ENCODE measurements around the gene PAWR. TPM values are rescaled to one million over a fixed set of nuclear protein-coding genes. Genes with fewer than 3 reads are reported as not detected.

Gene PAWR
- polyA plus RNA-seq, 2 of the 4 experiments (the other 2 are of a cell fraction), result 40.8 to 55.2 TPM

- no peak overlapping the region for H3K27ac ChIP-seq
- no peak overlapping the region for H3K4me3 ChIP-seq
- H3K9me3 ChIP-seq, result no peaks in the 10 kb centered on the region
- no peak for TF ChIP-seq FOXS1 (CRISPR knock-in tag; IDR thresholded peaks at IDR 0.05)
- TF ChIP-seq FOSL2 (IDR thresholded peaks at IDR 0.05), result no peak
- TF ChIP-seq FOSL2 (CRISPR knock-in tag; IDR thresholded peaks at IDR 0.05), result peak; percentile 60
- DNase-seq (ENCODE audit: low read depth in 1 of 2, low spot score in 1 of 2), result no peak
- no peak for ATAC-seq
- POLR2A ChIA-PET, result no interaction called here
- 68% methylated on average over 1 of the region's 1 CpG for WGBS (ENCODE audit: missing lambda C conversion rate)
- H3K4me1 ChIP-seq, result peaks cover 12% of the 10 kb centered on the region; the same call in 2 of the 3 replicates
- no peak overlapping the region for H3K4me2 ChIP-seq
- CTCF ChIA-PET, result interaction anchor here (1.5 kb wide), 1 partner anchor 44 kb away, joined by 3 read pairs; no protein-coding TSS in a partner anchor
- FAIRE-seq, result peak; percentile 59
These were observed 98.8 kb downstream of the PAWR start for GRCh38 chr12:79591988-79592387.

GRCh38 chr12:79590751-79591150, 100.0 kb downstream of the PAWR start:
- DNase-seq (ENCODE audit: low read depth in 1 of 2, low spot score in 1 of 2) (no peak), FAIRE-seq (no peak), ATAC-seq (no peak)
- peaks cover 12% of the 10 kb centered on the region; the same call in 2 of the 3 replicates for H3K4me1 ChIP-seq
- no peak overlapping the region for H3K27ac ChIP-seq
- CTCF ChIA-PET, result no interaction called here
- 88% methylated on average over 2 of the region's 2 CpGs for whole genome bisulfite sequencing (ENCODE audit: missing lambda C conversion rate)
- TF ChIP-seq HOXB13 (CRISPR knock-in tag; IDR thresholded peaks at IDR 0.05; ENCODE audit: low read depth) (no peak), RAD21 (conservative IDR thresholded peaks at IDR 0.05 in 1 of 2, IDR thresholded peaks at IDR 0.05 in 1 of 2) (no peak), USF2 (IDR thresholded peaks at IDR 0.05) (no peak), HMGXB4 (CRISPR knock-in tag; IDR thresholded peaks at IDR 0.05; ENCODE audit: borderline replicate concordance) (no peak), MAX (IDR thresholded peaks at IDR 0.05) (no peak)
- POLR2A ChIA-PET, result no interaction called here
- no peak overlapping the region for H3K4me2 ChIP-seq
- no peak overlapping the region for H3K4me3 ChIP-seq
- H3K9me3 ChIP-seq, result no peaks in the 10 kb centered on the region

- ChIA-PET CTCF (interaction anchor here (1.0 kb wide), 1 partner anchor 29 kb away, joined by 3 read pairs; no protein-coding TSS in a partner anchor), POLR2A (no interaction called here)
- FAIRE-seq, result no peak
- Histone ChIP-seq H3K4me2 (no peak overlapping the region), H3K4me1 (peaks cover 9% of the 10 kb centered on the region; the same call in 2 of the 3 replicates), H3K4me3 (no peak overlapping the region), H3K9me3 (no peaks in the 10 kb centered on the region), H3K27ac (no peak overlapping the region)
- DNase-seq (ENCODE audit: low read depth in 1 of 2, low spot score in 1 of 2), result no peak
- 89% methylated on average over 1 of the region's 1 CpG for WGBS (ENCODE audit: missing lambda C conversion rate)
- ATAC-seq, result no peak
- TF ChIP-seq KDM1A (IDR thresholded peaks at IDR 0.05; ENCODE audit: low read depth) (no peak), RARB (CRISPR knock-in tag; IDR thresholded peaks at IDR 0.05) (no peak), RFX5 (IDR thresholded peaks at IDR 0.05) (no peak), CTCF (IDR thresholded peaks at IDR 0.05) (no peak), TP53 (CRISPR knock-in tag; IDR thresholded peaks at IDR 0.05) (no peak), GATA3 (IDR thresholded peaks at IDR 0.05; ENCODE audit: borderline replicate concordance) (no peak), HOXB13 (CRISPR knock-in tag; IDR thresholded peaks at IDR 0.05; ENCODE audit: low read depth) (no peak)
These were observed 103.4 kb downstream of the PAWR start for GRCh38 chr12:79587368-79587767.

- no peak overlapping the region for H3K4me3 ChIP-seq
- ATAC-seq (no peak), FAIRE-seq (peak; percentile 91), DNase-seq (ENCODE audit: low read depth in 1 of 2, low spot score in 1 of 2) (no peak)
- CTCF ChIA-PET, result no interaction called here
- 96% methylated on average over 1 of the region's 1 CpG for WGBS (ENCODE audit: missing lambda C conversion rate)
- H3K4me2 ChIP-seq, result no peak overlapping the region
- H3K4me1 ChIP-seq, result no peaks in the 10 kb centered on the region
- no peak overlapping the region for H3K27ac ChIP-seq
- no peaks in the 10 kb centered on the region for H3K9me3 ChIP-seq
- POLR2A ChIA-PET, result no interaction called here
- no peak for TF ChIP-seq ESRRA (IDR thresholded peaks at IDR 0.05; ENCODE audit: borderline replicate concordance, low read length)
- TF ChIP-seq KDM1A (IDR thresholded peaks at IDR 0.05; ENCODE audit: low read depth), result no peak
- TF ChIP-seq RARB (CRISPR knock-in tag; IDR thresholded peaks at IDR 0.05), result no peak
- no peak for TF ChIP-seq CTCF (IDR thresholded peaks at IDR 0.05)
- TF ChIP-seq ZFP36 (IDR thresholded peaks at IDR 0.05; ENCODE audit: borderline replicate concordance, partially characterized antibody), result no peak
- no peak for TF ChIP-seq KDM5A (IDR thresholded peaks at IDR 0.05)
- TF ChIP-seq REST (IDR thresholded peaks at IDR 0.05), result no peak
- no peak for TF ChIP-seq RCOR1 (IDR thresholded peaks at IDR 0.05; ENCODE audit: low read depth, low read length)
These were observed 105.6 kb downstream of the PAWR start for GRCh38 chr12:79585147-79585546.
